Tibial nerve (tissue), 4 donors: ENCODE measurements around the gene DUS3L. TPM values are rescaled to one million over a fixed set of nuclear protein-coding genes. Genes with fewer than 3 reads are reported as not detected.

Experiments
- DNase-seq, 2 donors: peaks; one replicate each; pipeline ENCODE4 v3.0.0-alpha.2; 2019; ENCODE audit warnings: low spot score in 2 of 2
- H3K27ac ChIP-seq, 4 donors: fragments of 200-600 bp; sonication (generic) in 3 of 4; one replicate each; pipeline ENCODE4 v1.5.1; 2017 to 2019; ENCODE audit warnings: mild to moderate bottlenecking in 1 of 4
- H3K27me3 ChIP-seq, 2 donors: fragments of 200-600 bp; sonication (generic) in 1 of 2; one replicate each; pipeline versions ENCODE4 v1.5.1 to v1.6.0; 2017 to 2019
- H3K36me3 ChIP-seq, 3 donors: fragments of 200-600 bp; sonication (generic); one replicate each; pipeline ENCODE4 v1.5.1; 2018 to 2019
- H3K4me1 ChIP-seq, 4 donors: fragments of 200-600 bp; sonication (generic) in 3 of 4; one replicate each; pipeline ENCODE4 v1.5.1; 2017 to 2019
- H3K4me3 ChIP-seq, 4 donors: fragments of 200-600 bp; sonication (generic) in 3 of 4; one replicate each; pipeline ENCODE4 v1.5.1; 2017 to 2019; ENCODE audit warnings: mild to moderate bottlenecking in 1 of 4, moderate library complexity in 1 of 4
- H3K9me3 ChIP-seq, 4 donors: fragments of 200-600 bp; sonication (generic) in 3 of 4; one replicate each; pipeline ENCODE4 v1.5.1; 2017 to 2019
- EP300 ChIP-seq, 2 donors: sonication (generic); formaldehyde crosslinking; IDR thresholded peaks; one replicate each; pipeline ENCODE4 v1.6.1; 2017; ENCODE audit warnings: antibody characterized with exemption in 2 of 2, mild to moderate bottlenecking in 1 of 2
- POLR2A ChIP-seq, 2 donors: fragments of 450-650 bp; IDR thresholded peaks; one replicate each; pipeline ENCODE4 v1.6.1; 2017; ENCODE audit warnings: antibody characterized with exemption in 2 of 2, mild to moderate bottlenecking in 2 of 2, moderate library complexity in 2 of 2
- WGBS, 2 donors: methylation state at CpG; one replicate each; pipeline ENCODE4 v1.1.5; 2018; 5-methylcytosine and 5-hydroxymethylcytosine counted together
- total RNA-seq, 4 donors: library from RNA; depleted of rRNA; stranded (reverse); fragments of >200 nt; gene quantifications; one replicate each; pipeline ENCODE4 v1.1.0, GENCODE V29; 2016
- TF ChIP-seq, protein P1 (sequence below), 5 experiments: fragments of 200-600 bp in 3 of 5; fragments of 450-650 bp in 2 of 5; sonication (generic) in 3 of 5; IDR thresholded peaks; one replicate each; pipeline ENCODE4 v1.5.1; 2016 to 2019; ENCODE audit warnings: antibody characterized with exemption in 5 of 5, mild to moderate bottlenecking in 3 of 5, moderate library complexity in 2 of 5

The DUS3L gene
- total RNA-seq, 4 donors from 2014 or later, result 33.2 to 75.9 (median 54.2) TPM

GRCh38 chr19:5803752-5804515 lies 13.0 kb upstream of the DUS3L start:
- H3K9me3 ChIP-seq, result no peaks in the 10 kb centered on the region
- H3K4me3 ChIP-seq, result peak overlapping the region in 2 of 4 donors; percentile 12 to 34
- H3K27me3 ChIP-seq, result peaks cover 3 to 79% of the 10 kb centered on the region in 2 donors
- TF ChIP-seq POLR2A (IDR thresholded peaks at IDR 0.05), result no peak
- TF ChIP-seq, protein P1, sequence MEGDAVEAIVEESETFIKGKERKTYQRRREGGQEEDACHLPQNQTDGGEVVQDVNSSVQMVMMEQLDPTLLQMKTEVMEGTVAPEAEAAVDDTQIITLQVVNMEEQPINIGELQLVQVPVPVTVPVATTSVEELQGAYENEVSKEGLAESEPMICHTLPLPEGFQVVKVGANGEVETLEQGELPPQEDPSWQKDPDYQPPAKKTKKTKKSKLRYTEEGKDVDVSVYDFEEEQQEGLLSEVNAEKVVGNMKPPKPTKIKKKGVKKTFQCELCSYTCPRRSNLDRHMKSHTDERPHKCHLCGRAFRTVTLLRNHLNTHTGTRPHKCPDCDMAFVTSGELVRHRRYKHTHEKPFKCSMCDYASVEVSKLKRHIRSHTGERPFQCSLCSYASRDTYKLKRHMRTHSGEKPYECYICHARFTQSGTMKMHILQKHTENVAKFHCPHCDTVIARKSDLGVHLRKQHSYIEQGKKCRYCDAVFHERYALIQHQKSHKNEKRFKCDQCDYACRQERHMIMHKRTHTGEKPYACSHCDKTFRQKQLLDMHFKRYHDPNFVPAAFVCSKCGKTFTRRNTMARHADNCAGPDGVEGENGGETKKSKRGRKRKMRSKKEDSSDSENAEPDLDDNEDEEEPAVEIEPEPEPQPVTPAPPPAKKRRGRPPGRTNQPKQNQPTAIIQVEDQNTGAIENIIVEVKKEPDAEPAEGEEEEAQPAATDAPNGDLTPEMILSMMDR (IDR thresholded peaks at IDR 0.05), result peak; percentile 79 to 85 (median 81)
- H3K4me1 ChIP-seq, result peaks cover 0 to 41% (median 7%) of the 10 kb centered on the region in 4 donors
- no peak overlapping the region for H3K27ac ChIP-seq
- WGBS, 2 donors, result 1 to 4% methylated on average over 29 to 35 of the region's 54 CpGs
- DNase-seq, result peak; percentile 38 to 63
- H3K36me3 ChIP-seq, result no peaks in the 10 kb centered on the region

DNA sequence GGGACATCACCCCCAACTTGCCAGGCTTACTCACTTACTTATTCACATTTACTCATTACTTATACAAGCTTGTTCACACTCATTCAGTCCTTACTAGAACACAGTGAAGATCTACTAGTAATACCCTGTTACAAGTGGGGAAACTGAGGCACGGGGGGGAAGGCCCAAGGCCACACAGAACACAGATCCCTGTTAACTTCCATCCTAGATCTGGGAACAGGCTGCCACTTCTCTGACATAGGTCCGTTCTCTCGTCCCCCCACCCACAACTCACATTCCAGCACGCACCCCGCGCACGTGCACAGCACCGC lies 12.4 kb upstream of the DUS3L start:
- WGBS, 2 donors, result 2 to 14% methylated on average over 8 of the region's 8 CpGs
- Histone ChIP-seq H3K9me3 (no peaks in the 10 kb centered on the region), H3K27me3 (peaks cover 3 to 81% of the 10 kb centered on the region in 2 donors), H3K27ac (no peak overlapping the region), H3K4me1 (peaks cover 0 to 41% (median 7%) of the 10 kb centered on the region in 4 donors), H3K4me3 (peak overlapping the region in 1 of 4 donors; percentile 34), H3K36me3 (no peaks in the 10 kb centered on the region)
- no peak for DNase-seq
- TF ChIP-seq, protein P1 (IDR thresholded peaks at IDR 0.05), result no peak
- TF ChIP-seq POLR2A (IDR thresholded peaks at IDR 0.05), result no peak
- no peak for TF ChIP-seq EP300 (IDR thresholded peaks at IDR 0.05)

GRCh38 chr19:5801796-5802619 lies 11.0 kb upstream of the DUS3L start:
- H3K27ac ChIP-seq, result no peak overlapping the region
- WGBS, 2 donors, result 13 to 25% methylated on average over 16 to 33 of the region's 33 CpGs
- H3K27me3 ChIP-seq, result peaks cover 3 to 78% of the 10 kb centered on the region in 2 donors
- H3K4me3 ChIP-seq, result no peak overlapping the region
- TF ChIP-seq, protein P1 (IDR thresholded peaks at IDR 0.05), result no peak
- no peak for TF ChIP-seq EP300 (IDR thresholded peaks at IDR 0.05)
- TF ChIP-seq POLR2A (IDR thresholded peaks at IDR 0.05), result no peak
- H3K36me3 ChIP-seq, result no peaks in the 10 kb centered on the region
- peaks cover 0 to 41% (median 7%) of the 10 kb centered on the region in 4 donors for H3K4me1 ChIP-seq
- DNase-seq, result no peak
- no peaks in the 10 kb centered on the region for H3K9me3 ChIP-seq

GRCh38 chr19:5800361-5801270 lies 9.7 kb upstream of the DUS3L start:
- no peak overlapping the region for H3K4me3 ChIP-seq
- H3K9me3 ChIP-seq, result no peaks in the 10 kb centered on the region
- 56 to 64% methylated on average over 16 to 17 of the region's 17 CpGs for WGBS, 2 donors
- peaks cover 3 to 64% of the 10 kb centered on the region in 2 donors for H3K27me3 ChIP-seq
- TF ChIP-seq EP300 (IDR thresholded peaks at IDR 0.05) (no peak), POLR2A (IDR thresholded peaks at IDR 0.05) (no peak)
- TF ChIP-seq, protein P1 (IDR thresholded peaks at IDR 0.05), result no peak
- no peak for DNase-seq
- peaks cover 0 to 38% (median 7%) of the 10 kb centered on the region in 4 donors for H3K4me1 ChIP-seq
- H3K27ac ChIP-seq, result no peak overlapping the region
- H3K36me3 ChIP-seq, result no peaks in the 10 kb centered on the region
